Chondrocyte (in vitro differentiated cells): ENCODE measurements around the gene EXPH5. TPM values are rescaled to one million over a fixed set of nuclear protein-coding genes. Genes with fewer than 3 reads are reported as not detected.
"Not testable (repeated sequence)": the region's sequence is repeated elsewhere in the genome, so short reads cannot be mapped to it uniquely, and the experiment has no call there.

Experiments used
- DNase-seq: peaks from one replicate; pipeline ENCODE4 v3.0.0; 2021; ENCODE audit warnings: mixed read lengths, low spot score
- H3K27ac Mint-ChIP-seq: one replicate; pipeline ENCODE4 v1.8.0; 2021; ENCODE audit warnings: mild to moderate bottlenecking, moderate library complexity, mixed read lengths; ENCODE audit not compliant: unreplicated experiment
- H3K27me3 Mint-ChIP-seq: 2 replicates; pipeline ENCODE4 v1.8.0; 2021; ENCODE audit warnings: low read depth, mixed read lengths
- H3K36me3 Mint-ChIP-seq: 2 replicates; pipeline ENCODE4 v1.8.0; 2021; ENCODE audit warnings: low read depth, mixed read lengths
- H3K4me1 Mint-ChIP-seq: 2 replicates; pipeline ENCODE4 v1.8.0; 2021; ENCODE audit warnings: low read depth, mild to moderate bottlenecking, mixed read lengths
- H3K4me3 Mint-ChIP-seq: one replicate; pipeline ENCODE4 v1.8.0; 2021; ENCODE audit warnings: mild to moderate bottlenecking, moderate library complexity, mixed read lengths; ENCODE audit not compliant: unreplicated experiment
- H3K9me3 Mint-ChIP-seq: 2 replicates; pipeline ENCODE4 v1.8.0; 2021; ENCODE audit warnings: low read depth, mixed read lengths
- total RNA-seq: library from RNA; stranded (reverse); gene quantifications from 3 replicates; pipeline ENCODE4 v1.2.1, GENCODE V29; 2021
- TF ChIP-seq, protein P1 (sequence below): fragments of 200-600 bp; sonication (generic); IDR thresholded peaks from 2 replicates; pipeline ENCODE4 v1.5.0; 2021; ENCODE audit warnings: antibody characterized with exemption, mild to moderate bottlenecking, moderate library complexity

EXPH5 gene
- total RNA-seq, 1 donor from 2014 or later = 1.1 TPM

DNA sequence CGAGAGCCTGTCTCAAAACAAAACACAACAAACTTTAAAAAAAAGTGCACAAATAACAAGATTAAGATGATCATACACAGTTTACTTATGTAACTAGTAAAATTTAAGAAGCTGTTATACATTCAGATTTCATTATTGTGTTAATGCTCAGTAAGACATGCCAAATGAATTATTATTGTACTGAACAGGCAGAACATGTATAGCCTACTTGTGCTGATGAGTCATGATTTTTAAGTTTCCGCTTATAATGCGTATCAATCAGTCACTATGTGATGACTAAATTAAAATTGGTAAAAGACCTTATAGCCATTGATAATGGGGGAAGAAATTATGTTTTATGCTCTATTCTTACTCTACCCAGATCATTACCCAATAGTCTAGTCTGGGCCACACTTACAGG lies 20.5 kb upstream of the EXPH5 start:
- no peaks in the 10 kb centered on the region for H3K9me3 Mint-ChIP-seq
- H3K27me3 Mint-ChIP-seq = no peaks in the 10 kb centered on the region
- H3K36me3 Mint-ChIP-seq = no peaks in the 10 kb centered on the region
- H3K4me3 Mint-ChIP-seq = no peak overlapping the region
- TF ChIP-seq, protein P1, sequence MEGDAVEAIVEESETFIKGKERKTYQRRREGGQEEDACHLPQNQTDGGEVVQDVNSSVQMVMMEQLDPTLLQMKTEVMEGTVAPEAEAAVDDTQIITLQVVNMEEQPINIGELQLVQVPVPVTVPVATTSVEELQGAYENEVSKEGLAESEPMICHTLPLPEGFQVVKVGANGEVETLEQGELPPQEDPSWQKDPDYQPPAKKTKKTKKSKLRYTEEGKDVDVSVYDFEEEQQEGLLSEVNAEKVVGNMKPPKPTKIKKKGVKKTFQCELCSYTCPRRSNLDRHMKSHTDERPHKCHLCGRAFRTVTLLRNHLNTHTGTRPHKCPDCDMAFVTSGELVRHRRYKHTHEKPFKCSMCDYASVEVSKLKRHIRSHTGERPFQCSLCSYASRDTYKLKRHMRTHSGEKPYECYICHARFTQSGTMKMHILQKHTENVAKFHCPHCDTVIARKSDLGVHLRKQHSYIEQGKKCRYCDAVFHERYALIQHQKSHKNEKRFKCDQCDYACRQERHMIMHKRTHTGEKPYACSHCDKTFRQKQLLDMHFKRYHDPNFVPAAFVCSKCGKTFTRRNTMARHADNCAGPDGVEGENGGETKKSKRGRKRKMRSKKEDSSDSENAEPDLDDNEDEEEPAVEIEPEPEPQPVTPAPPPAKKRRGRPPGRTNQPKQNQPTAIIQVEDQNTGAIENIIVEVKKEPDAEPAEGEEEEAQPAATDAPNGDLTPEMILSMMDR = no peak
- H3K4me1 Mint-ChIP-seq = peaks cover 4% of the 10 kb centered on the region
- H3K27ac Mint-ChIP-seq = no peak overlapping the region
- no peak for DNase-seq

DNA sequence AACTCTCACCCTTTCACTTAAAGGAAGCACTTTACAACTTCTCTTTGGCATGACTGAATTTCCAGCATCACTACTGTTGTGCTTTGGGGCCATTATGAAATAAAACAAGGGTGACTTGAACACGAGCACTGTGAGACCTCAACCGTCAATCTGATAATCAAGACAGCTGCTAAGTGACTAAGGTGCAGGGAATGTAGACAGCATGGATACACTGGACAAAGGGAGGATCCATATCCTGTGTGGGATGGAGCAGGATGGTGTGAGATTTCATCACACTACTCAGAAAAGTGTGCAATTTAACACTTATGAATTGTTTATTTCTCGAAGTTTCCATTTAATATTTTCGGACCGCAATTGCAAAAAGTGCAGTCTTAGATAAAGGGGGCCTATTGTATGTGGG lies 16.1 kb upstream of the EXPH5 start:
- Mint-ChIP-seq H3K4me1 (peaks cover 11% of the 10 kb centered on the region), H3K4me3 (no peak overlapping the region), H3K27ac (no peak overlapping the region), H3K36me3 (no peaks in the 10 kb centered on the region), H3K27me3 (no peaks in the 10 kb centered on the region), H3K9me3 (no peaks in the 10 kb centered on the region)
- no peak for DNase-seq
- TF ChIP-seq, protein P1 = no peak

DNA sequence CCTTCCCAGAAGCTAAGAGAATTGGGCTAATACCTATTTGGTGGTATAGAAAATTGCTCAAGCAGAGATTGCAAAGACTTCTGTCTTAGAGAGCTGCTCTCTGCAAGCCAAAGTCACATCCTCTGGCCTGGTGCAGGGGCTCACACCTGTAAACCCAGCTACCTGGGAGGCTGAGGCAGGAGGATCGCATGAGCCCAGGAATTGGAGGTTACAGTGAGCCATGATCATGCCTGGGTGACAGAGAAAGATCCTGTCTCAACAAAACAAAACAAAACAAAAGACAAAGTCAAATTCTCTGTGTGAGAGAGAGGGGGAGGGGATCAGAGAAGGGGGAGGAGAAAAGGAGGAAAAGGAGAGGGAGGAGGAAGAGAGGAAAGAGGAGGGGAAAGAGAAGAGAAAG lies 15.0 kb upstream of the EXPH5 start:
- Mint-ChIP-seq H3K9me3 (no peaks in the 10 kb centered on the region), H3K36me3 (no peaks in the 10 kb centered on the region), H3K4me1 (peaks cover 11% of the 10 kb centered on the region), H3K27ac (no peak overlapping the region), H3K27me3 (no peaks in the 10 kb centered on the region), H3K4me3 (no peak overlapping the region)
- TF ChIP-seq, protein P1 = no peak
- DNase-seq = no peak

DNA sequence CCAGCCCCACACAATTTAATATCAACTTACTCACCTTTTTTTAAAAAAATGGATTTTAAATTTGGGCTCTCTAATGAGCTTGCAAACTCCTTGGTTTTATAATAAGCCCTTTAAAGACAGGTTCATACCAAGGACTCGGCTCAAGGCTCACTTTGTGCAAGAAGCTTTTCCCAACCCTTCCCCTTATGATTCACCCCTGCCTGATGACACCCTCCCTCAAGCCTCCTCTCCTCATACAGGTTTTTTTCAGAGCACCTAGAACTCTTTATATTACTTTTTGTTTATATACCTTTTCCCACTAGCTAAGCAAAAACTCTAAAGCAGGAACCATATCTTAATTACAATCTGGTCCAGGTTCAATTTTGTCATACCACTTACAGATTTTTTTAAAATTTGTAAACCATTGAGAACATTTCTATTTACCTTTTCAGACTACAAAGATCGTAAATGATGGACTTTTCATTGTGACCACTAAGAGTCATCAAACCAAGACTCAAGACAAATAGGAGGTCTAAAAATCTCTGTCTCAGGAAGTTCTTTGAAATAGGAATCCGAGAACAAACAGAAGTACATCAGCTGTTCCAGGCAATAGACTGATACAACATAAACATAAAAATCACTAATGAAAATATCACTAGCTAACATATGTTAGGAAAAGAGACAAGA lies 13.1 kb upstream of the EXPH5 start:
- H3K27me3 Mint-ChIP-seq = no peaks in the 10 kb centered on the region
- H3K9me3 Mint-ChIP-seq = no peaks in the 10 kb centered on the region
- no peaks in the 10 kb centered on the region for H3K36me3 Mint-ChIP-seq
- H3K4me3 Mint-ChIP-seq = no peak overlapping the region
- peak overlapping the region; percentile 24 for H3K27ac Mint-ChIP-seq
- H3K4me1 Mint-ChIP-seq = peaks cover 11% of the 10 kb centered on the region
- DNase-seq = no peak
- TF ChIP-seq, protein P1 = no peak

DNA sequence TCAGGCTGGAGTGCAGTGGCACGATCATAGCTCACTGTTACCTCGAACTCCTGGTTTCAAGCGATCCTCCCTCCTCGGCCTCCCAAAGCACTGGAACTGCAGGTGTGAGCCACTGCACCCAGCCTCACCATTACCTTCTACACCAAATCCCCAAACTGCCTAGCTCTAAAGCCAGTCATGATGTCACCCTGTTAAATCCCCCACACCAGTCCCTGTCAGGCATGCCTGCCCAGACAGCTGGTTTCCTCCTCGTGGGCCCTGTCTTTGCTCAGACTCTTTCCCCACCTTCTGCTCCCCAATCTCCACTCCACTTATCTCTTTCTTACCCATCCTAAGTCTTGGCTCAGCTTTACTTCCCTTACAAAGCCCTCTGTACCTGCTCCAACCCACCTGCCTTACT lies 12.5 kb upstream of the EXPH5 start:
- Mint-ChIP-seq H3K4me1 (peaks cover 11% of the 10 kb centered on the region), H3K27ac (no peak overlapping the region), H3K9me3 (no peaks in the 10 kb centered on the region), H3K27me3 (no peaks in the 10 kb centered on the region), H3K4me3 (no peak overlapping the region), H3K36me3 (no peaks in the 10 kb centered on the region)
- TF ChIP-seq, protein P1 = no peak
- DNase-seq = no peak

DNA sequence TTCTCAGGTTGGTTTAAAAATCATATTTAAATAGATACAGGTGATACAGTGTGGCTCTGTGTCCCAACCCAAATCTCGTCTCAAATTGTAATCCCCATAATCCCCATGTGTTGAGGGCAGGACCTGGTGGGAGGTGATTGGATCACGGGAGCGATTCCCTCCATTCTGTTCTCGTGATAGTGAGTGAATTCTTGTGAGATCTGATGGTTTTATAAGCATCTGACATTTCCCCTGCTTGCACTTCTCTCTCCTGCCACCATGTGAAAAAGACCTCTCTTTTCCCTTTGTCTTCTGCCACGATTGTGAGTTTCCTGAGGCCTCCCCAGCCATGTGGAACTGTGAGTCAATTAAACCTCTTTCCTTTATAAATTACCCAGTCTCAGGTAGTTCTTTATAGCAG lies 9.2 kb upstream of the EXPH5 start:
- not testable (repeated sequence) for H3K27ac Mint-ChIP-seq, DNase-seq, H3K27me3 Mint-ChIP-seq, H3K4me3 Mint-ChIP-seq, H3K9me3 Mint-ChIP-seq, H3K36me3 Mint-ChIP-seq
- peaks cover 10% of the 10 kb centered on the region for H3K4me1 Mint-ChIP-seq
